Fibroblast of mammary gland (primary cell): ENCODE results near the gene LAMA2.
"Not testable (repeated sequence)": the region's sequence is repeated elsewhere in the genome, so short reads cannot be mapped to it uniquely, and the experiment has no call there.

Experiments used
- DNase-seq: peaks from one replicate; pipeline ENCODE4 v3.0.0-alpha.2; 2010; ENCODE audit warnings: low read depth
- H3K4me3 ChIP-seq: 2 replicates; pipeline ENCODE4 v1.5.1; 2011; ENCODE audit warnings: low read depth, mild to moderate bottlenecking, low read length, moderate library complexity; ENCODE audit not compliant: control insufficient read depth
- TF ChIP-seq, protein P1 (sequence below): conservative IDR thresholded peaks from 2 replicates; pipeline ENCODE4 v1.5.1; 2011; ENCODE audit warnings: low read depth, low read length, inconsistent platforms; ENCODE audit not compliant: control insufficient read depth, insufficient read depth

Gene LAMA2

DNA sequence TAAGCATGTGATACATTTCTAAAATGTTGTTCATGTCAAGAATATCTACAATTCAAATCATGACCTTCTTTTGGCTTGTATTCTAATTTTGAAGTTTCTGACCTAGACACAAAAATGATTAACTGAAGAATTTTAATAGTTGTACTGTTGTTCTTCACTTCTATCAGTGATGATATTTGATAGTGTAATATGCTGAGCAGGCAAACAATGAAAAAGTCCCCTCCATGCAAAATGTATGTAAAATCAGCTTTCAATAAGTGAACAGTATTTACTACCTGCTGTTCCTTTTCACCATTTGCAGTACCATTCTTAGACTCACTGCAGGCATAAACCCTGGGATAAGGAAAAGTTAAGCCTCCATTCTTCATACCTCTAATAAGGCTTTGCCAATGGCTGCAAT lies 201.5 kb downstream of the LAMA2 start:
- no peak overlapping the region for H3K4me3 ChIP-seq
- DNase-seq: no peak
- TF ChIP-seq, protein P1, sequence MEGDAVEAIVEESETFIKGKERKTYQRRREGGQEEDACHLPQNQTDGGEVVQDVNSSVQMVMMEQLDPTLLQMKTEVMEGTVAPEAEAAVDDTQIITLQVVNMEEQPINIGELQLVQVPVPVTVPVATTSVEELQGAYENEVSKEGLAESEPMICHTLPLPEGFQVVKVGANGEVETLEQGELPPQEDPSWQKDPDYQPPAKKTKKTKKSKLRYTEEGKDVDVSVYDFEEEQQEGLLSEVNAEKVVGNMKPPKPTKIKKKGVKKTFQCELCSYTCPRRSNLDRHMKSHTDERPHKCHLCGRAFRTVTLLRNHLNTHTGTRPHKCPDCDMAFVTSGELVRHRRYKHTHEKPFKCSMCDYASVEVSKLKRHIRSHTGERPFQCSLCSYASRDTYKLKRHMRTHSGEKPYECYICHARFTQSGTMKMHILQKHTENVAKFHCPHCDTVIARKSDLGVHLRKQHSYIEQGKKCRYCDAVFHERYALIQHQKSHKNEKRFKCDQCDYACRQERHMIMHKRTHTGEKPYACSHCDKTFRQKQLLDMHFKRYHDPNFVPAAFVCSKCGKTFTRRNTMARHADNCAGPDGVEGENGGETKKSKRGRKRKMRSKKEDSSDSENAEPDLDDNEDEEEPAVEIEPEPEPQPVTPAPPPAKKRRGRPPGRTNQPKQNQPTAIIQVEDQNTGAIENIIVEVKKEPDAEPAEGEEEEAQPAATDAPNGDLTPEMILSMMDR: no peak

DNA sequence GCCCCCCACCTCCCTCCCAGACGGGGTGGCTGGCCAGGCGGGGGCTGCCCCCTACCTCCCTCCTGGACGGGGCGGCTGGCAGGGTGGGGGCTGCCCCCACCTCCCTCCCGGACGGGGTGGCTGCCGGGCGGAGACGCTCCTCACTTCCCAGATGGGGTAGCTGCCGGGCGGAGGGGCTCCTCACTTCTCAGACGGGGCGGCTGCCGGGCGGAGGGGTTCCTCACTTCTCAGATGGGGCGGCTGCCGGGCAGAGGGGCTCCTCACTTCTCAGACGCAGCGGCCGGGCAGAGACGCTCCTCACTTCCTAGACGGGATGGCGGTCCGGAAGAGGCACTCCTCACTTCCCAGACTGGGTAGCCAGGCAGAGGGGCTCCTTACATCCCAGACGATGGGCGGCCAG lies 205.5 kb downstream of the LAMA2 start:
- not testable (repeated sequence) for DNase-seq

DNA sequence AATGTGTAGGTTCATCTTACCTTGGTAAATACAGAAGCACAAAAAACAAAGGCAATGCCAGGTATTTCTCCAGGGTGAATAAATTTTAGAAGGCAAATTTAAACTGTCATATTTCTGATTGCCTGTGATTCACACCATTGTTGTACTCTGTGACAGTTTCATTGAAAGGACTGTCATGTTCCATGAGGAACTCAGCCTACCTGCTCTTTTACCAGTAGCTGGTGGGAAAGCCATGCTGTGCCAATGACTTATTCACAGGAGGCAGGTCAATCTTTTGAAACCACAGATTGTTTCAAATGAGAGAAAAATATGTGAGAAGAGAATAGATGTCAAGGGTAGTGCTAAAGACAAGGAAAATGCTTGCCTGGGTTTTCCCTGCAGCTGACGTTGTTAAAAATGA lies 206.4 kb downstream of the LAMA2 start:
- H3K4me3 ChIP-seq: no peak overlapping the region
- TF ChIP-seq, protein P1: no peak
- no peak for DNase-seq

More for the DNA sequence above, 205.5 kb downstream of the LAMA2 start:
- H3K4me3 ChIP-seq: not testable (repeated sequence)

DNA sequence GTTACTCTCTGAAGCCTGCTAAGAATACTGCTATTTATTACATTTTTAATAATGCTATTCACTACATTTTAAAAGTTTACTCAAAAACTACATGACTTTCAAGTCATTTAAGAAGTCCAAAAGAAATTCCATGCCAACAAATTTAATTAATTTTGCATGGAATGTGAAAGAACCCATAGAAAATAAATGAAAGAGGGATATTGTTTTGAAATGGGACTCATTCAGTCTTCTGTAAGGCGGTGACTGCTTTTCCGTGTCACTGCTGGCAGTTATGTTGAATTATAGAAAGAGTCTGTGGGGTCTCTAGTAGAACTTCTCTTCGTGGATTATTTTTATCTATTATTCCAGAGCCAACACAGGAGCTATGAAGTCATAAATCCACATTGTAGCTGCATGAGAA lies 211.2 kb downstream of the LAMA2 start:
- H3K4me3 ChIP-seq: no peak overlapping the region
- TF ChIP-seq, protein P1: no peak
- no peak for DNase-seq

DNA sequence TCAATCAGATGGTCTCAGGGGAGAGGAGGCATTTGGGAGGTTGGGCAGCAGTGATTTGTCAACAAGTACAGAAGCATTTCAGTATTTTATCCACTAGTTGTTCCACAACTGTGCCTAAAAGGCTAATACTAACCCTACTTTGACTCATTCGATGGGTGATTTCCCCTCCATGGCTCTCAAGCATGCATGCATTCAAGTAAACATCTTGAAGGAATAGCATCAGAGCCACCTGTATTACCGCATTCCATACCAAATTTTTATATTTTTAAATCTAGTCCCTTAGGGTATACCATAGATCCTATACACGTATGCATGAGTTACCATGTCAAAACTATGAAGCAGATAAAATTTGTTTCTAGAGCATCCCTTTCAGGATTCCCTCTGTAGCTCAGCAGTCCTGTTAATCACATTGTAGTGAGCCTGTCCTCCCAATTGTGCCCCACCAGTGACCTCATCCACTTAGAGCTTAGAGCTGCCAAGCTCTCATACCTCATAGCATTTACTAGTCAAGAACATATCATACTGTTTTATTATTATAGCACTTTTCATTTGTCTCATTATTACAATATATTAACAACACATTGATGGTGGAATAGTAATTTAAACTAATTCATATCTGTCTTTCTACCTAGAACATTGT lies 213.8 kb downstream of the LAMA2 start:
- DNase-seq: no peak
- H3K4me3 ChIP-seq: no peak overlapping the region
- TF ChIP-seq, protein P1: no peak

DNA sequence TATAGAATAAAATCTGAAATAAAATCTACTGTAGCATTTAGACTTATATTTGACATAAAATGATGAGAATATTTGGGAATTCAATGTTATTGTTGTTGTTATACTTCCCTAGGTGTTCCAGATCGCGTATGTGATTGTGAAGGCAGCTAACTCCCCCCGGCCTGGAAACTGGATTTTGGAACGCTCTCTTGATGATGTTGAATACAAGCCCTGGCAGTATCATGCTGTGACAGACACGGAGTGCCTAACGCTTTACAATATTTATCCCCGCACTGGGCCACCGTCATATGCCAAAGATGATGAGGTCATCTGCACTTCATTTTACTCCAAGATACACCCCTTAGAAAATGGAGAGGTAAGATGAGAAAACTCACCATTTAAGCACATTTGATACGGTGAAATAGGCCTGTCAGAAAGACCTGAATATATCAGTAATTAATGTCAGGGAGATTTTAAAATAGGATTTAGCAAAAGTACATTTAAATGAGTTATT lies 215.2 kb downstream of the LAMA2 start:
- no peak overlapping the region for H3K4me3 ChIP-seq
- no peak for DNase-seq
- TF ChIP-seq, protein P1: no peak

DNA sequence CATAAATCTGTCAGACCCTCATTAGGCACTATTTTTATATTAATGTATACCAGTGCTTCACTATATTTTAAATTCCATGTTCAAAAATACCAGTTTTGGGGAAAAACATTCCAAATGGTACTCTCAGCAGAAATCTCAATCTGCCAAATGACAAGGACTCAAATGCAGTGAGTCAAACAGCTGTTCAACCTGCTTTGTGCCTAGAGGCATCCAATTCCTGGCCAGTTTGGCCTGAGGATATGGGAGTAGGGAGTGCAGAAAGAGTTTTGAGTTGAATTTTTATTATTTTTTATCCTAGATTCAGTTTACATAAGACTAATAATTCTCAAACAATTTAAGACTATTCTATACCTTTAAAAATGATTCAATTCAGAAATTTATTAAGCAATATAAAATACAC lies 216.8 kb downstream of the LAMA2 start:
- DNase-seq: no peak
- H3K4me3 ChIP-seq: no peak overlapping the region
- TF ChIP-seq, protein P1: no peak
